ENCODE data around the gene CD44. TPM values are rescaled to one million over a fixed set of nuclear protein-coding genes. Genes with fewer than 3 reads are reported as not detected.

CD44 gene
- polyA plus RNA-seq, 1 of the 3 experiments (the other 2 are of a cell fraction) = 457 TPM

DNA sequence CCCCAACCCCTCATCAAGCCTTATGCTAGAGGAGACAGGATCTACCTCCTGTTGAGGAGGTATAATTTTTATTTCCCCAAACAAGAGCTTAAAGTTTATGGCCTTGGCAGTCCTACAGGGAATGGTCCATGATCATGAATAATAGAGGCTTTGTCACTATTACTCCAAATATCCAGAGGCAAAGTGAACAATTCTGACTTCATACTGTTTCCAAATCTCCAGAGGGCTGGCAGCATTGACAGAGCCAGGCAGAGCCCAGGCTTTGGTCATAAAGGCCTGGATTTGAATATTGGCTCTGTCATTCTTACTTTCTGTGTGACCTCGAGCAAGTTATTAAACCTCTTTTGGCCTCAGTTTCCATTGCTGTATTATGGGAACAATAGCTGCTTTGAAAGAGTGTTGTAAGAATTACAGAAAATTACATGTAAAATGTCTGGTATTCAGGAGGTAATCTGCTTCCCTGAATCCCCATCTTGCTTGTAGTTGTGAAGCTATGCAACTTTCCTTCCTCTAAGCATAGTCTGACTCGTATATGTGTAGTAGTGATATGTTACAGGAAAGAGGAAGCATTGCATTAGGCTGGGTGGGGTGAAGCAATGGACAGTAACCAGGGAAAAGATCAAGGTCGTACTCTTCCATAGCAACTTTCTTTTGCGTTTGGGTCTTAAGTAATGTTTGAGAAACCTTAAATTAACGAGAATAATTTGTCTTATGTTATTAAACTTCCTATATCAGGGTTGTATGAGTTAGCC is 88.8 kb downstream of the CD44 start:
- Histone ChIP-seq H3K9me2 (no peaks in the 10 kb centered on the region), H3K9ac (no peak overlapping the region), H3K4me1 (ENCODE audit: control insufficient read depth in 1 of 2, insufficient read depth in 2 of 2, low read depth in 1 of 2, low read length in 1 of 2) (peaks cover 12% of the 10 kb centered on the region in 2 experiments), H4K20me1 (ENCODE audit: insufficient read depth) (no peaks in the 10 kb centered on the region), H3K27ac (ENCODE audit: low read depth in 2 of 2, low read length in 1 of 2) (no peak overlapping the region), H3K27me3 (ENCODE audit: insufficient read depth) (no peaks in the 10 kb centered on the region), H3K9me3 (no peaks in the 10 kb centered on the region), H2AFZ (ENCODE audit: low read depth) (no peak overlapping the region), H3K36me3 (replicated peaks in 1 of 2; ENCODE audit: control insufficient read depth in 1 of 2, insufficient read depth in 2 of 2, low read length in 1 of 2) (peaks cover 24 to 89% of the 10 kb centered on the region in 2 experiments), H3K4me3 (ENCODE audit: low read depth in 2 of 2, low read length in 1 of 2) (no peak overlapping the region), H3K4me2 (no peak overlapping the region), H3F3A (replicated peaks; ENCODE audit: insufficient read depth) (peaks cover 71% of the 10 kb centered on the region), H3K79me2 (ENCODE audit: insufficient read depth) (peaks cover 3% of the 10 kb centered on the region; the same call in 1 of the 2 replicates)
- POLR2A ChIA-PET = no interaction called here
- TF ChIP-seq, protein P1, sequence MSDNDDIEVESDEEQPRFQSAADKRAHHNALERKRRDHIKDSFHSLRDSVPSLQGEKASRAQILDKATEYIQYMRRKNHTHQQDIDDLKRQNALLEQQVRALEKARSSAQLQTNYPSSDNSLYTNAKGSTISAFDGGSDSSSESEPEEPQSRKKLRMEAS (IDR thresholded peaks at IDR 0.05; ENCODE audit: low read depth) = no peak
- TF ChIP-seq, protein P2, sequence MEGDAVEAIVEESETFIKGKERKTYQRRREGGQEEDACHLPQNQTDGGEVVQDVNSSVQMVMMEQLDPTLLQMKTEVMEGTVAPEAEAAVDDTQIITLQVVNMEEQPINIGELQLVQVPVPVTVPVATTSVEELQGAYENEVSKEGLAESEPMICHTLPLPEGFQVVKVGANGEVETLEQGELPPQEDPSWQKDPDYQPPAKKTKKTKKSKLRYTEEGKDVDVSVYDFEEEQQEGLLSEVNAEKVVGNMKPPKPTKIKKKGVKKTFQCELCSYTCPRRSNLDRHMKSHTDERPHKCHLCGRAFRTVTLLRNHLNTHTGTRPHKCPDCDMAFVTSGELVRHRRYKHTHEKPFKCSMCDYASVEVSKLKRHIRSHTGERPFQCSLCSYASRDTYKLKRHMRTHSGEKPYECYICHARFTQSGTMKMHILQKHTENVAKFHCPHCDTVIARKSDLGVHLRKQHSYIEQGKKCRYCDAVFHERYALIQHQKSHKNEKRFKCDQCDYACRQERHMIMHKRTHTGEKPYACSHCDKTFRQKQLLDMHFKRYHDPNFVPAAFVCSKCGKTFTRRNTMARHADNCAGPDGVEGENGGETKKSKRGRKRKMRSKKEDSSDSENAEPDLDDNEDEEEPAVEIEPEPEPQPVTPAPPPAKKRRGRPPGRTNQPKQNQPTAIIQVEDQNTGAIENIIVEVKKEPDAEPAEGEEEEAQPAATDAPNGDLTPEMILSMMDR (IDR thresholded peaks at IDR 0.05) = no peak
- TF ChIP-seq, protein P3, sequence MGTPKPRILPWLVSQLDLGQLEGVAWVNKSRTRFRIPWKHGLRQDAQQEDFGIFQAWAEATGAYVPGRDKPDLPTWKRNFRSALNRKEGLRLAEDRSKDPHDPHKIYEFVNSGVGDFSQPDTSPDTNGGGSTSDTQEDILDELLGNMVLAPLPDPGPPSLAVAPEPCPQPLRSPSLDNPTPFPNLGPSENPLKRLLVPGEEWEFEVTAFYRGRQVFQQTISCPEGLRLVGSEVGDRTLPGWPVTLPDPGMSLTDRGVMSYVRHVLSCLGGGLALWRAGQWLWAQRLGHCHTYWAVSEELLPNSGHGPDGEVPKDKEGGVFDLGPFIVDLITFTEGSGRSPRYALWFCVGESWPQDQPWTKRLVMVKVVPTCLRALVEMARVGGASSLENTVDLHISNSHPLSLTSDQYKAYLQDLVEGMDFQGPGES (IDR thresholded peaks at IDR 0.05; ENCODE audit: low read depth, low read length) = no peak
- TF ChIP-seq, protein P4, sequence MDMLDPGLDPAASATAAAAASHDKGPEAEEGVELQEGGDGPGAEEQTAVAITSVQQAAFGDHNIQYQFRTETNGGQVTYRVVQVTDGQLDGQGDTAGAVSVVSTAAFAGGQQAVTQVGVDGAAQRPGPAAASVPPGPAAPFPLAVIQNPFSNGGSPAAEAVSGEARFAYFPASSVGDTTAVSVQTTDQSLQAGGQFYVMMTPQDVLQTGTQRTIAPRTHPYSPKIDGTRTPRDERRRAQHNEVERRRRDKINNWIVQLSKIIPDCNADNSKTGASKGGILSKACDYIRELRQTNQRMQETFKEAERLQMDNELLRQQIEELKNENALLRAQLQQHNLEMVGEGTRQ (IDR thresholded peaks at IDR 0.05; ENCODE audit: borderline replicate concordance, low read depth, low read length) = no peak
- TF ChIP-seq FOSL2 (IDR thresholded peaks at IDR 0.05; ENCODE audit: borderline replicate concordance, low read depth) = no peak
- TF ChIP-seq NFIC (IDR thresholded peaks at IDR 0.05; ENCODE audit: borderline replicate concordance) = no peak
- no peak for TF ChIP-seq FOXJ3 (CRISPR knock-in tag; IDR thresholded peaks at IDR 0.05)
- TF ChIP-seq MEF2A (IDR thresholded peaks at IDR 0.05; ENCODE audit: borderline replicate concordance, low read depth) = no peak
- TF ChIP-seq POLR2AphosphoS5 (IDR thresholded peaks at IDR 0.05; ENCODE audit: low read depth, low read length) = no peak
- no peak for DNase-seq
- CTCF ChIA-PET = interaction anchor here (1.3 kb wide), 1 partner anchor 30 kb away, joined by 4 read pairs; no protein-coding TSS in a partner anchor
- WGBS (ENCODE audit: low lambda C conversion rate) = 92% methylated on average over 5 of the region's 5 CpGs

DNA sequence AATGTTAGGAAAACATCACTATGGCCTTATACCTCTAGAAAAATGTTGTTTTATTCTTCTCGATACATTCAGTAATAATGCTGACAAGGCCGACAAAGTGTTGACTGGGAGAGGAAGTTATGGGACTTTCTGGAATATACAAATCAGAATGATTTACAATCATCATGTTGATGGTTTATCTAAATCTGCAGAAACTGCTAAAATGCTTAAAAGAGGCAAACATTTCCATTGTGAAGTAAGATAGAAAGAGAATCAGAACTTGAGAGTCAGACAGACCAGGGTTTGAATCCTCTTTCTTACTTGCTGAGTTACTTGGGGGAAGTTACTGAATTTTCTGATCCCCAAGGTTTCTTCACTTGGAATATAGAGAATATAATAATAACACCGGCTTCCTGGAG is 89.4 kb downstream of the CD44 start:
- POLR2A ChIA-PET = no interaction called here
- TF ChIP-seq RAD21 (IDR thresholded peaks at IDR 0.05; ENCODE audit: low read length) (no peak), YY1 (IDR thresholded peaks at IDR 0.05; ENCODE audit: low read depth) (no peak), CHD2 (IDR thresholded peaks at IDR 0.05; ENCODE audit: low read length, partially characterized antibody) (no peak), RCOR1 (IDR thresholded peaks at IDR 0.05; ENCODE audit: low read length) (no peak), GATA2 (CRISPR knock-in tag; IDR thresholded peaks at IDR 0.05) (no peak), NRF1 (IDR thresholded peaks at IDR 0.05; ENCODE audit: low read depth, low read length) (no peak), MXI1 (IDR thresholded peaks at IDR 0.05; ENCODE audit: low read depth, low read length) (no peak), FOSL2 (IDR thresholded peaks at IDR 0.05; ENCODE audit: borderline replicate concordance, low read depth) (no peak)
- TF ChIP-seq, protein P5, sequence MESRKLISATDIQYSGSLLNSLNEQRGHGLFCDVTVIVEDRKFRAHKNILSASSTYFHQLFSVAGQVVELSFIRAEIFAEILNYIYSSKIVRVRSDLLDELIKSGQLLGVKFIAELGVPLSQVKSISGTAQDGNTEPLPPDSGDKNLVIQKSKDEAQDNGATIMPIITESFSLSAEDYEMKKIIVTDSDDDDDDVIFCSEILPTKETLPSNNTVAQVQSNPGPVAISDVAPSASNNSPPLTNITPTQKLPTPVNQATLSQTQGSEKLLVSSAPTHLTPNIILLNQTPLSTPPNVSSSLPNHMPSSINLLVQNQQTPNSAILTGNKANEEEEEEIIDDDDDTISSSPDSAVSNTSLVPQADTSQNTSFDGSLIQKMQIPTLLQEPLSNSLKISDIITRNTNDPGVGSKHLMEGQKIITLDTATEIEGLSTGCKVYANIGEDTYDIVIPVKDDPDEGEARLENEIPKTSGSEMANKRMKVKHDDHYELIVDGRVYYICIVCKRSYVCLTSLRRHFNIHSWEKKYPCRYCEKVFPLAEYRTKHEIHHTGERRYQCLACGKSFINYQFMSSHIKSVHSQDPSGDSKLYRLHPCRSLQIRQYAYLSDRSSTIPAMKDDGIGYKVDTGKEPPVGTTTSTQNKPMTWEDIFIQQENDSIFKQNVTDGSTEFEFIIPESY (IDR thresholded peaks at IDR 0.05; ENCODE audit: borderline replicate concordance, low read depth) = no peak
- TF ChIP-seq, protein P2 (IDR thresholded peaks at IDR 0.05) = no peak

More for the DNA sequence above, 89.4 kb downstream of the CD44 start:
- peaks cover 71% of the 10 kb centered on the region for H3F3A ChIP-seq (replicated peaks; ENCODE audit: insufficient read depth)
- no peaks in the 10 kb centered on the region for H3K9me2 ChIP-seq
- H3K4me1 ChIP-seq (ENCODE audit: control insufficient read depth in 1 of 2, insufficient read depth in 2 of 2, low read depth in 1 of 2, low read length in 1 of 2) = peaks cover 6 to 7% of the 10 kb centered on the region in 2 experiments
- no peaks in the 10 kb centered on the region for H3K79me2 ChIP-seq (ENCODE audit: insufficient read depth)
- DNase-seq = no peak
- no peak overlapping the region for H3K27ac ChIP-seq (ENCODE audit: low read depth in 2 of 2, low read length in 1 of 2)
- no peaks in the 10 kb centered on the region for H3K9me3 ChIP-seq
- H3K4me2 ChIP-seq = no peak overlapping the region
- no peak overlapping the region for H3K9ac ChIP-seq
- H4K20me1 ChIP-seq (ENCODE audit: insufficient read depth) = no peaks in the 10 kb centered on the region
- no peak overlapping the region for H2AFZ ChIP-seq (ENCODE audit: low read depth)
- no peaks in the 10 kb centered on the region for H3K27me3 ChIP-seq (ENCODE audit: insufficient read depth)
- CTCF ChIA-PET = interaction anchor here (1.3 kb wide), 1 partner anchor 29 kb away, joined by 4 read pairs; no protein-coding TSS in a partner anchor
- peaks cover 24 to 83% of the 10 kb centered on the region in 2 experiments for H3K36me3 ChIP-seq (replicated peaks in 1 of 2; ENCODE audit: control insufficient read depth in 1 of 2, insufficient read depth in 2 of 2, low read length in 1 of 2)
- 92% methylated on average over 3 of the region's 3 CpGs for WGBS (ENCODE audit: low lambda C conversion rate)
- H3K4me3 ChIP-seq (ENCODE audit: low read depth in 2 of 2, low read length in 1 of 2) = no peak overlapping the region
